Amygdala (tissue), 56 donors: ENCODE data around the gene NKPD1.

ENCODE experiments used
- DNase-seq, 56 donors: peaks; one replicate each; lab custom pipeline; 2025; lab: John Stamatoyannopoulos, UW

NKPD1 gene

DNA sequence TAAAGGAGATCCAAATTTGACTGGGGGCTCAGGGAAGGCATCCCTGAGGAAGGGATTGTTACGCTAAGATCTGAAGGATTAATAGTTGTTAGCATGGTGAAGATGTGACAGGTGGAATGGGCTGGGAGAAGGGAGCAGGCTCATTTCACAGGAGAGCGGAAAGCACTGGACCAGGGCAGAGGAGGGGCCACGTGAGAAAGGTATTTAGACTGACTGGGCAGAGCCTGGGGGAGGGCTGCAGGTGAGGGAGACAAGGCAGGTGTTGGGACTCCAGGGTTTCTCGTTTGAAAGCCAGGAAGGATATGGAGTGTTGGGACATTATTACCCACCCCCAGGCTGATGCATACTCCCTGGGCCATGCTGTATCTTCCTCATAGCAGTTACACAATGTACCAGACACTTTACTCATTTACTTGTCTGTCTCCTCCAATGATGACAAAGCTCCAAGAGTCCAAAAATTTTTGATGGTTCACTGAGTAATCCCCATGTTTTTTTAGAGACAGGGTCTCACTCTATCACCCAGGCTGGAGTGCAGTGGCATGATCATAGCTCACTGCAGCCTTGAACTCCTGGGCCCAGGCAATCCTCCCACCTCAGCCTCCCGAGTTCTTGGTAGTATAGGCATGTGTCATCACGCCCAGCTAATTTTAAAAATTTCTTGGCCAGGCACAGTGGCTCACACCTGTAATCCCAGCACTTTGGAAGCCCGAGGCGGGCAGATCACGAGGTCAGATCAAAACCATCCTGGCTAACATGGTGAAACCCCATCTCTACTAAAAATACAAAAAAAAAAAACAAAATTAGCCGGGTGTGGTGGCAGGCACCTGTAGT, 14.9 kb upstream of the NKPD1 start:
- no peak for DNase-seq

DNA sequence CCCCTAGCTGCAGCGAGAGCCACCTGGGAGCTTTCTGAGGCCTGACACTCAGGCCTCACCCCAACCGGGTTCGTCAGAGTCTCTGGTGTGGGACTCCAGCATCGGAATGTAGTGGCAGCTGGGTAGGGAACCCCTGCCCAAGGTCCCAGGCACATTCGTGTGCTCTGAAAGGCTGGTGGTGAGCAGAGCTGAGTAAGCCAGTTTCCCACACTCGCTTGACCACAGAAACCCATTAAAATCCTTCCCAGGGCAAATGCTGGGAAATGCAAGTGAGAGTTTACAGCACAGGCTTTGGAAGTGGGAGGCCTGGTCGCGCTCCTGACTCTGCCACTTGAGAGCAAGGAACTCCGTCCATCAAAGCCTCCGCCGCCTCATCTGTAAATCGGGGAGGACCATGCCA, 13.0 kb upstream of the NKPD1 start:
- DNase-seq: no peak

DNA sequence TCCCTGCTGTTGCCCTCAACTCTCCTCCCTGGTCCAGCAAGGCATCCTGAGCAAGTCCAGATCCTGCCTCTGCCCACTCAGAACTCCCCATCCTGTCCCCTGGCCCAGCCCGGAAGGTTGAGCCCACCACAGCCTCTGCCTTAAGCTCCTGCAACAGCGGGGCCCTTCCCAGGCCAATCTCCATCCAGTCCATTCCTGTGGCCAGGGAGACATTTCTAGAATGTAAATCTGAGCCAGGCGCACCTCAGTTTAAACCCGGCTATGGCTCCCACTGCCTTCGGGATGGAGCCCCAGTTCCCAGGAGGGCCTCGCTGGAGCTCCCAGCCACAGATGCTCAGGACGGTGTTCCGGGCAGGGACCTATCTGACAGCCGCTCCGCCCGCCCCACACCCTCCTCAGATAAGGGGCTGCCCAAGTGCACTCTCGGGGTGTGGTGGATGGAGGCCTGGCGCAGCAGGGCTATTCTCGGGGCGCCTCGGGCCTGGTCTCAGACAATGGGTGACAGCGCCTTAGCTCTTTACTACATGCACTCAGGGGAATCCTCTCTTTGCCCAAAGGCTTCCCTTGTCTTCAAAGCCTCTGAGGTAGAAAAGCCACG, 11.9 kb upstream of the NKPD1 start:
- no peak for DNase-seq

- DNase-seq: no peak
Measured at GRCh38 chr19:45172173-45172572, 11.4 kb upstream of the NKPD1 start.

DNA sequence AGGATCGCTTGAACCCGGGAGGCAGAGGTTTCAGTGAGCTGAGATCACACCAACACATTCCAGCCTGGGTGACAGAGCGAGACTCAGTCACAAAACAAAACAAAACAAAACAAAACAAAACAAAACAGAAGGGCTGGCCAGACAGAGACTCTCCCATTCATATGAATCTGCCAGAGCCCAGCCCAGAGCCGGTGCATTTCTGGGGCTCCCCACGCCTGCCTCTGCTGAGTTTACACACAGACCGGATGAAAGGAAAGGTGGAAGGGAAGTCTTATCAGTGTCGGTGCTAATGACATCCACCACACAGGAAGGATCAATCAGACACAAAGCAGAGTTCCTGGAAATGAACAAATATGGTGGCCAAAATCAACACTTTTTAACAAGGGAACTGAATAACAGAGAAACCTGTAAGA, 10.4 kb upstream of the NKPD1 start:
- DNase-seq: no peak

GRCh38 chr19:45170146-45171106, 9.6 kb upstream of the NKPD1 start:
- DNase-seq: no peak

DNA sequence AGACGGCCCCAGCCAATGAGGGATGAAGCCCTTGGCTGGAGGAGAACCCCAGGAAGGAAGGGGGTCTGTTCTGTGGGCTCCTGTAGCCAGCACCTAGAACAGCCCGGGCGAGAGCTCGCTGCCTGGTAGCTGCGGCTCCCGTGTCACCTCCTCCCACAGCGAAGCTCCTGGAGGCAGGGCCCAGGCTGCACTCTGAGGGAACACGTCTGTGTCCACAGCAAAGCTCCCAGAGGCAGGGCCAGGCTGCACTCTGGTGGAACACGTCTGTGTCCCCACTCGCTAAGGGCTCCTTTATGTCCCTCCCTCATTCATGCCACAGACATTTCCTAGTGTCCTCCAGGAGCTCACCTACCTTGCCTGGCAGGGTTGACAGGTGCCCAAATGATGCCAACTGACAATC, 8.8 kb upstream of the NKPD1 start:
- DNase-seq: no peak

DNA sequence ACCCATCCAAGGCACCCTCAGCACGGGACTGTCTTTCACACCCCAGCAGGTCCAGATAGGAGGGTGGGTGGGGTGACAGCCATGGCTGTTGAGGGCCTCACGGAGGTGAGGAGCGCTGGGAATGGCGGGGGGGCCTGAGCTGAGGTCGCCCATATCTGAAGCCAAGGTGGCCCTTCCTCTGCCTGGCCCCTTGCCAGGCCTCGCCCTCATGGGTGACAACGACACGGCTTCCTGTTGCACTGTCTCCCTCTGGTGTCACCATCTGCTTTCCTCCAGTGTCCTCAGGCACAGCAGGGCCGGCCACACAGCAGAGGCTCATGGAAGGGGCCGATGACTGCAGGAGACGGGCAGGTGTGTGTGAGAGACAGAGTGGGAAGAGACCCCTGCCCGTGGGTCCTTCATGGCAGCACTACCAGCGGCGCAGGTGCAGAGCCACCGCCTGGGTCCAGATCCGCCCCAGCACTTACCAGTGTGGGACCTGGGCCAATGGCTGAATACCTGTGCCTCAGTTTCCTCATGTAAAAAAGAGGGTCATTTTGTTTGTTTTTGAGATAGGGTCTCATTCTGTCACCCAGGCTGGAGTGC, 8.1 kb upstream of the NKPD1 start:
- no peak for DNase-seq

DNA sequence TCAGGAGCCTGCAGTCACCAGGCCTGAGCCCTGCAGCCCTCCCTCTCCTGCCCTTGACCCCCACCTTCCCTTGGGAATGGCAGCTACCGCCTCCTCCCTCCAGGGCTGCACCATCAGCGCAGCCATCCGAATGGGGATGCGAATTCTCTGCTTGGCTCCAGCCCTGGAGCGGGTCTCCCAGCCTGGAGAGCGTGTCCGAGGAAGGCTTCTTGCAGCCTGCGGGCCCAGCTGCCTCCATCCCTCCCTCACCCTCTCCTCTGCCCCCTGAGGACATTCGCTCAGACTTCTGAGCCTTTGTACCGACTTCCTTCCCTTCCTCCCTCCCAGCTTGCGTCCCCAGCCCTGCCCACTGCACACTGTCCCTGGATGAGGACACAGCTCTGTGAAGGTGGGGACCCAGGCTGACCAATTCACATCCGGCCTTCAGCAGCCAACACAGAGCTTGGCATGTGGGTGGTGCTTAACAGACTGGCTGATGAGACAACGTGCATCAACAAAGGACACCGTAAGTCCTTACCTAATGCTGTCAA, 6.0 kb upstream of the NKPD1 start:
- DNase-seq: no peak

- DNase-seq: peak in 1 of 56 donors; percentile 18
Measured at GRCh38 chr19:45164577-45165335, 4.0 kb upstream of the NKPD1 start.

DNA sequence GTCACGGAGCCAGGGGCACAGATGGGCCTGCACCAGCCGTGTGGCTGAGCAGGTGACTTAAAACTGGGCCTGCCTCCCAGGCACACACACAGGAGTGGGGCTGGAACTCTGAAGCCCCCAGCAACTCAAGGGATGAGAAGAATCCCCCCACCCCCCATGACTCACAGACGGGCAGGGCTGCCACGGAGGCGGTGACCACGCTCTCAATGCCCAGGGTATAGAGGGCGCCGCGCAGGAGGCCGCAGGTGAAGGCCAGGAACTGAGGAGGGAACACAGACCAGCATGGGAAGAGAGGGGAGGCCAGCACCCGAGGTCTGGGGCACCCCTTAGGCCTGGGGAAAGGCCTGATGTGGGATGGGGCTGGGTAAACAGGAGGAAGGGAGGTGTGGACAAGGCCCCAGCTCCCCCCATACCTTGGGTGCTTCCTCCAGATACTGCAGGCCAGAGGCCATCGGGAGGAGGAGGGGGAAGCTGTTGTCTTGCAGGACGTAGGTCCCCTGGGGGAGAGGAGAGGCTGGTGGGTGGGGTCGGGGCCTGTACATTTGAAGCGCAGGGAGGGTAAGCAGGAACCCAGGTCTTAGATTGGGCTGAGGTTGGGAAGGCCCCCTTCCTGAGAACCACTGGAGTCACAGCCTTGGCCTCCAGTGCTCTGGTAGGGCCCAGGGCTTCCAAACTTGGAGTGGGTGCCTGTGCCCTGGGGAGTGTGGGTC, 3.1 kb upstream of the NKPD1 start:
- no peak for DNase-seq

- no peak for DNase-seq
Measured at GRCh38 chr19:45163156-45163555, 2.4 kb upstream of the NKPD1 start.

- no peak for DNase-seq
Measured at GRCh38 chr19:45162608-45163143, 1.9 kb upstream of the NKPD1 start.

DNA sequence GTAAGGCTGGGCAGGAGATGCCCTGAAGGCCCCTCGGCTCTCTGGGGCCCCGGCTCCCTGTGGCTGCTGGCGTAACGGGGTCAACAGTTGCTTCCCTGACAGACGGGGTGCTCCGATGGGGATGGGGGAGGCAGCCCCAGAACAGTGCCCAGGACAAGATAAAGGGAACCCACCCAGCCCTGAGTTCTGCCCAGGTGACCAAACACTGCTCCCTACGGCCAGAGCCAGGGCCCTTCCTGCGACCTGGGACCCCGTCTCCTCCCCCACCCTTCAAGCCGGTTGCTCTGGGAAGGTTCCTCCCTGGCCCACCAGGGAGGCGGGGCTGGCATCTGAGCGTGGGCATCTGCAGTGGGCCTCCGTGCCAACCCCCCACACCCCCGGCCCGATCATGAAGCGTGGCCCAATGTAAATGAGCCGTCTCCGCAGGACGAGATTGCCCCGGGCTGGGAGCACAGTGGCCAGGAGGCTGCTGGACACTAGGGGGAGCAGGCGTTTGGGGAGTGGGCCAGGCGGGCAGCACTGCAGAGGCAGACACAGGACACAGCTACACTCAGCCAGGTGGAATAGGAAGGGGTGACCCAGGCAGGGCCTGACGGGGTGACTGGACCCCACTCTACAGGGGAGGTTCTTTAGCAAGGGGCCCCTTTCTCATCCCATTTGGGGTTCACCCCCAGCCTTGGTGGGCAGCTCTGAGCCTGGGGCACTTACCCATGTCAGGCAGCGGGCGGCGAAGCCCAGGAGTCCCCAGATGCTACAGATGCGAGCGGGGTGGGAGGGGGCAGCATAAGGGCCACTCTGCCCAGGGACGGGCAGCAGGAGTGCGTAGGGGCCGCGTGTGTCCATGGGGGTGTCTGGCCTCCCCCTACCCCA, 1.2 kb upstream of the NKPD1 start:
- DNase-seq: peak in 5 of 56 donors; percentile 4 to 32 (median 15)

GRCh38 chr19:45159971-45160324, 834 bp downstream of the NKPD1 start:
- DNase-seq: no peak

DNA sequence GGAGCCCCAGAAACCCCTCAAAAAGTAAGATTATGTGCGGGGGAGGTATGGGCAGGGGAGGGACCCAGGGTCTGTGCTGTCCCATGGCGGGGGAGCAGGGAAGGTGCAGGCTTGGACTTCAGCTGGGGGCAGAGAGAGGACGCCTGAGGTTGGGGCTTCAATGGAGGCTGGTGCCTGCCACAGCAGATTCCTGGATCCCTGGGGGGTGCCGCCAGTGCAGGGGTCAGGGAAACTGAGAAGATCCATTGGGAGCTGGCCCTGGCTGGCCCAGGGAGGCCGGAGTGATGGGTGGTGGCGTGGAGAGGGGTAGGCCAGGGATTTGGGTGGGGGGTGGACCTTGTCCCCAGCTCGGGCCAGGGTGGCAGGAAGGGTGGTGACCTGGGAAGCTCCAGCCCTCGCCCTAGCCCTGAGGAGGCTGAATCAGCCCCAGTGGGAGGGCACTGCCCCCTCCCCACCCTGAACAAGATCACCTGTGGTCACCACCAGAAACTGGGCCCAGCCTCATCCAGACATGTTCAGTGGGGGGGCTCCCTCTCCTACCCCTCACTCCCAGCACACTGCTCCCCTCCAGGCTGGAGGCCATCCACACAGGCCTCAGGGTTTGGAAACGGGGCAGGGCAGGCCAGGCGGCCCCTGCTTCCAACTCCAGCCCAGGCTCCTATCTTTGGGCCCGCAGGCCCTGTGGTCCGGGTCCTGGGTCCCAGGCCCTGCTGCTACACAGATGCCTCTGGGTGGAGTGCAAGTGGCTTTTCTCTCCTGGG, 1.4 kb downstream of the NKPD1 start:
- DNase-seq: no peak
